ENCODE data around the gene GPR176. TPM values are rescaled to one million over a fixed set of nuclear protein-coding genes. Genes with fewer than 3 reads are reported as not detected.

Gene GPR176
- total and polyA plus RNA-seq, 2 experiments from 2014 or later = 2.7 to 7.0 TPM

- Histone ChIP-seq H2AFZ (no peak overlapping the region), H3K36me3 (replicated peaks; ENCODE audit: insufficient read depth, low read depth) (no peaks in the 10 kb centered on the region), H3K79me2 (no peaks in the 10 kb centered on the region), H4K20me1 (ENCODE audit: insufficient read depth, poor library complexity, severe bottlenecking) (no peaks in the 10 kb centered on the region), H3K9me3 (ENCODE audit: low read depth) (no peaks in the 10 kb centered on the region), H3K27me3 (no peaks in the 10 kb centered on the region), H3K4me2 (no peak overlapping the region), H3K9me2 (replicated peaks; ENCODE audit: insufficient read depth) (no peaks in the 10 kb centered on the region), H3K4me3 (no peak overlapping the region), H3K4me1 (ENCODE audit: insufficient read depth) (no peaks in the 10 kb centered on the region), H3K27ac (no peak overlapping the region)
- TF ChIP-seq EZH2phosphoT487 (IDR thresholded peaks at IDR 0.05; ENCODE audit: low read depth, severe bottlenecking, unreplicated experiment) (no peak), CTCF (IDR thresholded peaks at IDR 0.05; ENCODE audit: poor library complexity) (no peak), EZH2 (IDR thresholded peaks at IDR 0.05; ENCODE audit: borderline replicate concordance) (no peak)
- 74% methylated on average over 2 of the region's 2 CpGs for WGBS (ENCODE audit: low lambda C conversion rate, missing lambda C conversion rate)
- no peak for DNase-seq (ENCODE audit: low spot score)
Observed at GRCh38 chr15:39870537-39870936, 49.5 kb downstream of the GPR176 start.

- no peaks in the 10 kb centered on the region for H3K4me1 ChIP-seq (ENCODE audit: insufficient read depth)
- no peak for DNase-seq (ENCODE audit: low spot score)
- no peaks in the 10 kb centered on the region for H3K27me3 ChIP-seq
- H3K4me3 ChIP-seq = no peak overlapping the region
- 79% methylated on average over 4 of the region's 4 CpGs for WGBS (ENCODE audit: low lambda C conversion rate, missing lambda C conversion rate)
- no peaks in the 10 kb centered on the region for H4K20me1 ChIP-seq (ENCODE audit: insufficient read depth, poor library complexity, severe bottlenecking)
- no peaks in the 10 kb centered on the region for H3K9me2 ChIP-seq (replicated peaks; ENCODE audit: insufficient read depth)
- no peaks in the 10 kb centered on the region for H3K79me2 ChIP-seq
- TF ChIP-seq EZH2 (IDR thresholded peaks at IDR 0.05; ENCODE audit: borderline replicate concordance) = no peak
- TF ChIP-seq CTCF (IDR thresholded peaks at IDR 0.05; ENCODE audit: poor library complexity) = no peak
- TF ChIP-seq EZH2phosphoT487 (IDR thresholded peaks at IDR 0.05; ENCODE audit: low read depth, severe bottlenecking, unreplicated experiment) = no peak
- H3K36me3 ChIP-seq (replicated peaks; ENCODE audit: insufficient read depth, low read depth) = no peaks in the 10 kb centered on the region
- H3K9me3 ChIP-seq (ENCODE audit: low read depth) = no peaks in the 10 kb centered on the region
- H3K4me2 ChIP-seq = no peak overlapping the region
- no peak overlapping the region for H3K27ac ChIP-seq
- no peak overlapping the region for H2AFZ ChIP-seq
Observed at GRCh38 chr15:39869858-39870515, 50.1 kb downstream of the GPR176 start.

GRCh38 chr15:39869254-39869653 lies 50.8 kb downstream of the GPR176 start:
- H3K4me3 ChIP-seq = no peak overlapping the region
- H2AFZ ChIP-seq = no peak overlapping the region
- no peak for DNase-seq (ENCODE audit: low spot score)
- H3K27ac ChIP-seq = no peak overlapping the region
- H3K4me1 ChIP-seq (ENCODE audit: insufficient read depth) = no peaks in the 10 kb centered on the region
- H3K4me2 ChIP-seq = no peak overlapping the region
- no peaks in the 10 kb centered on the region for H3K9me3 ChIP-seq (ENCODE audit: low read depth)
- no peaks in the 10 kb centered on the region for H3K9me2 ChIP-seq (replicated peaks; ENCODE audit: insufficient read depth)
- no peaks in the 10 kb centered on the region for H3K79me2 ChIP-seq
- no peaks in the 10 kb centered on the region for H3K27me3 ChIP-seq
- no peak for TF ChIP-seq CTCF (IDR thresholded peaks at IDR 0.05; ENCODE audit: poor library complexity)
- no peak for TF ChIP-seq EZH2phosphoT487 (IDR thresholded peaks at IDR 0.05; ENCODE audit: low read depth, severe bottlenecking, unreplicated experiment)
- TF ChIP-seq EZH2 (IDR thresholded peaks at IDR 0.05; ENCODE audit: borderline replicate concordance) = no peak
- H3K36me3 ChIP-seq (replicated peaks; ENCODE audit: insufficient read depth, low read depth) = no peaks in the 10 kb centered on the region
- no peaks in the 10 kb centered on the region for H4K20me1 ChIP-seq (ENCODE audit: insufficient read depth, poor library complexity, severe bottlenecking)
- 83% methylated on average over 4 of the region's 4 CpGs for WGBS (ENCODE audit: low lambda C conversion rate, missing lambda C conversion rate)
